CD4-positive, alpha-beta T cell treated with Interleukin-17A for 4 hours (primary cell): ENCODE data around the gene CHD6.

ENCODE experiments used
- DNase-seq: peaks from one replicate; pipeline ENCODE4 v3.0.0-alpha.2; 2020; ENCODE audit warnings: mixed read lengths

CHD6 gene

GRCh38 chr20:41506192-41506915, 111.8 kb downstream of the CHD6 start:
- no peak for DNase-seq

DNA sequence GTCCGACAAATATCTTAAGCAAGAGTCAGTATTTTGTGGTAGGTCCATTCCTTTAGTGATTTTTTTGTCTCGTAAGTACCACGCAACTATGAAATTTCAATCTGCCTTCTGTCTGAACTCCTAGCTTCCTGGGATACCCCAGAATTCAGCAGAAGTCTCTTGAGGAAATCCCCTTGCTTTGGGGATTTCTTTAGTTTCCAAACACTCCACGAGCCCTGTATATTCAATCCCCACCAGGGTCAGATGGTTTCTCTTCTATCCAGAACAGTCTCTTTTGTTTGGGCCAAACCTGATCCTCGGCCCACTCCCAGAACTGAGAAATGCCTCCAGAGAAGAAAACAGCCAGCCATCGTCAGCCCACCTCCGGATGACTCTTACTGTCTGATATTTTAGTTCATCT, 113.0 kb downstream of the CHD6 start:
- no peak for DNase-seq

DNA sequence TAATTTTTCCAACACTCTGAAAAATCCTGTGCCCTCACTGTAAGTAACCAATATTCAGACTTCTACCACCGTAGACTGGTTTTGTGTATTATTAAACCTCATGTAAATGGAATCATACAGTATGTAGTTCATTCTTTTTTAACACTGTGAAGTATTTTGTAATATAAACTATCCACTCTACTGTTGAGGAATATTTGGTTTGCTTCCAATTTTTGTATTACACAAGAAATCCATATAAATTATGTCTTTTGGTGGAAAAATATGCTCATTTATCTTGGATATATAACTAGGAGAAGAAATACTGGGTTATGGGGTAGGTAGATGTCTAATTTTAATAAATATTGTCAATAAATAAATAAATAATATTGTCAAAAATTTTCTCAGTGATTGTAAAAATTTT, 116.8 kb downstream of the CHD6 start:
- DNase-seq: no peak

GRCh38 chr20:41499961-41500725, 118.0 kb downstream of the CHD6 start:
- no peak for DNase-seq

DNA sequence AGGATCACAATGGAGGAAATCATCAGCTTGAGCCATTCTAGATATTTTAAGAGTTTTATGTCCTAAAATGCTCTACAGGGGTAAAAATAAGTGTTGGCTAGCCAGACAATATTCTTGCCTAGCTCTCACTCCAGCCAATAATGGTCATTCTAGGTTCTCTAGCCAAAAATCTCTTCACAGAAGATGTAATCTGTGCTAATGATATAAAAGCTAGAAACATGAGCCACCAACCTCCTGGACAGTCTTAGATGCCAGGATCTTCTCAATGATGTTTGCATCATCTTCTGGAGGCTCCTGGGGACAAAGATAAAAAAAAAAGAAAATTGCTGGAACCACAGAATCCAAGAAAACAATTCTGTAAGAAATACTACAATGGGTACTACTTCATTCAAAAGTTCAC, 119.1 kb downstream of the CHD6 start:
- DNase-seq: no peak

- DNase-seq: no peak
Measured at GRCh38 chr20:41497186-41497895, 120.8 kb downstream of the CHD6 start.

DNA sequence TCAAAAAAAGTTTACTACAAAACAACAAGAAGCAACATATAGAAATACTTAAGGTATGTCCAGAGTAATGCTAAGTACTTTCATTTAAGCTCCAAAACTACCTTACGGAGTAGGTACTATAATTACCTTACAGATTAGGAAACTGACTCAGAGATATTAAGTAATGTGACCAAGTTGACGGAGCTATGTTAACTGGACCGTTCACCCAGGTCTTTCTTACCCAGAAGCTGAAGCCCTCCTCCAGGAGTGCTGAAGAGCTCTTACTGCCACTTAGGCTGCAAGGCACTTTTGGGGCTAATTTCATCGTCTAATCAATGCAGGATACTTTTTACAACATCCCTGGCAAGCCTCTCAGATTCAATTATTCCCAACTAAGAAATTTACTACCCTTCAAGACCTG, 123.7 kb downstream of the CHD6 start:
- no peak for DNase-seq

DNA sequence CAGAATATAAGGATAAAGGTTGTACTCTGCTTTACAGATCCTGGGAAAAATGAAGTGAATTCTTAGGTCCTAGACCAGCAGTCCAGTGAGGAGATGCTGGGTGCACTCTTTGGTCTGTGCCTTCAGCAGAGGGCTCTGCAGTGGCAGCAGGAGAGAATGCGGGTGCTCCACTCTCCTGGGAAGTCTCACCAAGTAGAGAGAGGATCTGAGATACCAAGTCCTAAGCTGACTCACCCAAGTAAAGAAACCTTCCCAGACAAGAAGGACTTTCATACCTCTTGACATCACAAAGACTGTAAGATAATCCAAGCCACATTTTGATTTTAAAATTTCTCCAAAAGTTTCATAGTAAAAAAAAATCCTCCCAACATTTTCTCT, 134.6 kb downstream of the CHD6 start:
- no peak for DNase-seq

DNA sequence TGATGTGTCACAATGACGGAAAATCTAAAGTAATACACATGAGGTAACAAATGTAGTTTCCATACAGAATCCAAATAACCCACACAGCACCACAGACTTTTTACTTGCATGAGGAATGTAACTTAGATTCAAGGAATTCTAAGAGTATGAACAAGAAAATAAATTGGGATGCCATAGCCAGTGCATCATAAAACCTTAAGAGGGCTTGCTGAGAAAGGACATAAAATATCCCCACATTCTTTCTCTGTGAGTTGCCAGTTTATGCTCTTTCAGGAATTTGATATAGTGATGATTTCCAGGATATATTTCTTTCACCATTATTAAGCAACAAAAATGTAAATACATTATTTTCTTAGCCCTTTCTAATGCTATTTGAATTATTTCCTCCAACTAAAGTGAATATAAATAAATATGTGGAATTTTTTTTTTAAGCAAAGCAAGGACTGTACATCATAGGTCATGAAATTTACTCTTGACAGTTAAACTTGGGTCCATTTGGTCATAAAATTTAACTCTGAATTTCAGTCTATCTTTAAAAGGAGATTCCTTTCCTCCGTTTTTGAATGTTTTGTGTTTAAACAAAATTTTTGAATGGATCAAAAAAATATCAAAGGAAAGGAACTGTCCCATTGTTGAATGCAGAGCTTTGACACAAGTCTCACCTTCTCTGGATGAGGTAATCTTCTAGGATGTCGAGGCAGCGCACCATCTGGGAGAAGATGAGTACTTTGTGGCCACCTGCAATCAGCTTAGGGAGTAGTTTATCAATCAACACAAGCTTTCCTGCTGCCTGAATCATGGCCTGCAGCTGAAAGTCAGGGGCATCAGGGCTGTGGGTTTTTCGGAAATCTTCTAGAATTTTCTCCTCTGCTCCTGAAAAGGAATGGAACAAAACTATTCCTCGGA, 135.3 kb downstream of the CHD6 start:
- DNase-seq: no peak

DNA sequence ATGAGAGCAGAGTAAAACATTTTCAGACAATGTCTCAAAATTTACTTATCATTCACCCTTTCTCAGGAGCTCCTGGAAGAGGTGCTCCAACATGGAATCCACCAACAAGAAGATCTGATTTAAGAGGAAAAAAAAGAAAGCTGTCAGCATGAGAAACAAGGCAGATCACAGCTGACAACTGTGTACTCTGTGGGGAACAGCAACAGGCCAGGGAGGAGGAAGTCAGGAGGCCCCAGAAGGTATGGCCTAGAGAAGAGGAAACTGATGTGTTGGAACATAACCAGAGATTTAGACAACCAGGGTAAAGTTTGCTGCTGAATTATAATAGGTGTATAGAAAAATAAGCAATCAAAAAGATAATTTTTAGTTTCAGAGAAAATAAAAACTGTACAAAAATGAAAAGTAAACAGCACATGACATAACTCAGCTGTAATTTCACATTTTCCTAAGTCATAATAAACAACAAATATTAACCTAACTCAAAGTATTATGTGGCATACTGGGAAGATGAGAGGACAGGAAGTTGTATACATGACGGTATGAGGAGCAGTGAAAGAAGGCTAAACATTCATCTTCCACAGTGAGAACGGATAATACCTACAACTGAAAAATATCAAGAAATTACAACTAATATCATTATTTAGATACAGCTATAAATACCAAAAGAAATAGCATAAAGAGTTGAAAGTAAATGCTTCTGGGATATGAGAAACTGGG, 138.0 kb downstream of the CHD6 start:
- peak; percentile 37 for DNase-seq

GRCh38 chr20:41479113-41479512, 139.1 kb downstream of the CHD6 start:
- no peak for DNase-seq

DNA sequence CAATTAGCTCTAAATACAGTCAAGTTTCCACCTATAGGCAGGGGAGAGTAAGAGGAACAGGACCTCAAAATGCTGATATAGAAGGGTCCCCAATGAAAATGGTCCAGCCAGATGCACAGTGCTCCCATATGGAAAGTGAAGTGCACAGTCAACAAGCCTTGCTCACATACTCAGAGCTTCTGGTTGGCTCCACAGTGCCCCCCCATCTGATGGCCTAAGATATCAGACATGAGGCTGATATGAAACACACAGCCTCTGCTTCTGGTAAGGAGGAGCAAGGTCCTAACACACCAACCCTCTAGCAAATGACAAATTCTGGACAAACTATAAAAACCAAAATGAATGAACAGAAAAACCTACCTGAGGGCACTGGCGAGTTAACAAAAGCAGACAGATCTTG, 140.2 kb downstream of the CHD6 start:
- no peak for DNase-seq

GRCh38 chr20:41476446-41476845, 141.7 kb downstream of the CHD6 start:
- no peak for DNase-seq

GRCh38 chr20:41476013-41476441, 142.2 kb downstream of the CHD6 start:
- no peak for DNase-seq

DNA sequence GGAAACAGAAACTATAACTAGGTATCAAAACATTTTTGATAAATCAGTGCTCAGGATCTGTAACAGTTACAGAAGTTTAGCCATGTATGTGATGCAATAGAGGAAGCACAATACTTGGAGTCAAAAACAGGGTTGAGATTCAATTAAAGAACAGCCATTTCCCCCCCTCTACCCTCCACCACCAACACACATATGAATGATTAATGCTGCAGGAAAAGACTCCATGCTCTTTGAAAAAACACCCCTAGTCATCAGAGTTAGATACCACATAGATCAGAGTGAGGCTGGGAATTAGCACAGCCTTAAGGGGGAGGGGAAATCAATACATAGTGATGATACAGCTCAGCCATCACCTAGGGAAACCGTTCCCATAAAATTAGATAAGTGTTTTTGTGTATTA, 142.7 kb downstream of the CHD6 start:
- no peak for DNase-seq

GRCh38 chr20:41470362-41471095, 147.6 kb downstream of the CHD6 start:
- no peak for DNase-seq

- no peak for DNase-seq
Measured at GRCh38 chr20:41469868-41470267, 148.3 kb downstream of the CHD6 start.

GRCh38 chr20:41468994-41469600, 149.1 kb downstream of the CHD6 start:
- DNase-seq: no peak

DNA sequence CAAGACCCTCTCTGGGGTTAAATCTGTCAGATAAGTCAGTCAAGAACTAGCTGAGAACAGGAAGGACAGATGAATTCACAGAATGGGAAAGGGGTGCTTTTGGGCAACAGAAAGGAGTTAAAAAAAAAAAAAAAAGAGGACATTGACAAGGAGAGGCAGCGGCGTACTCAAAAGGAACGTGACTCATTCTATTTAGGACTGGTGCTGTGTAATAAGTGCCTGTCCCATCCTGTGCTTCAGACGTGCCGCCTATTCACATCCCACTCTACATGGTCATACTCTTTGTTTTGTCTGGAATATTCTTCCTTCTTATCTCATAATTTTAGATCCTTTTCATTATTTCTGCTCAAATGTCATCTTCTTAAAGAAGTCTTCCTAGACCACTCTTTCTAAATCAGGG, 150.5 kb downstream of the CHD6 start:
- DNase-seq: no peak

DNA sequence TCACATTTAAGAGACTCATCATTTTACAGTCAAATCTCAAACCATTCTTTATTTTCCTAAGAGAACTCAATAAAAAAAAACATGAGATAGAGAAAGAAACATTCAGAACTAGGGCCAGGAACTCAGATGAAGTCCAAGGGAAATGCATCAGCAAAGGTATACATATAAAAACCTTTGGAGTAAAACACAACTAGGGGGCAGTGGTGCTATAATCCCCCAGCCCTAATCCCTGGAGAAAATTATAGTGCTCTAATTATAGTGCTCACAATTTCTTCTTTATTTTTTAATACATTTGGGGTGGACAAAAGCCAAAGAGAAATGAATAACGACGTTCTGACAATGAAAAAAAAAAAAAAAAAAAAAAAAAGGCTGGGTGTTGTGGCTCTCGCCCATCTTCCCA, 151.0 kb downstream of the CHD6 start:
- DNase-seq: no peak

GRCh38 chr20:41463567-41463966, 154.6 kb downstream of the CHD6 start:
- no peak for DNase-seq
